22Rv1 (cell line): Measurements from ENCODE around the gene SLC19A1.

Experiments
- H3K27ac ChIP-seq: fragments of 450-650 bp; 2 replicates; pipeline ENCODE4 v1.5.1; 2017
- CTCF ChIP-seq: fragments of 450-650 bp; IDR thresholded peaks from 2 replicates; pipeline ENCODE4 v1.5.1; 2017; ENCODE audit warnings: mild to moderate bottlenecking
- ZFX ChIP-seq: fragments of 450-650 bp; IDR thresholded peaks from 2 replicates; pipeline ENCODE4 v1.6.1; 2017; ENCODE audit warnings: antibody characterized with exemption, borderline replicate concordance

The SLC19A1 gene

DNA sequence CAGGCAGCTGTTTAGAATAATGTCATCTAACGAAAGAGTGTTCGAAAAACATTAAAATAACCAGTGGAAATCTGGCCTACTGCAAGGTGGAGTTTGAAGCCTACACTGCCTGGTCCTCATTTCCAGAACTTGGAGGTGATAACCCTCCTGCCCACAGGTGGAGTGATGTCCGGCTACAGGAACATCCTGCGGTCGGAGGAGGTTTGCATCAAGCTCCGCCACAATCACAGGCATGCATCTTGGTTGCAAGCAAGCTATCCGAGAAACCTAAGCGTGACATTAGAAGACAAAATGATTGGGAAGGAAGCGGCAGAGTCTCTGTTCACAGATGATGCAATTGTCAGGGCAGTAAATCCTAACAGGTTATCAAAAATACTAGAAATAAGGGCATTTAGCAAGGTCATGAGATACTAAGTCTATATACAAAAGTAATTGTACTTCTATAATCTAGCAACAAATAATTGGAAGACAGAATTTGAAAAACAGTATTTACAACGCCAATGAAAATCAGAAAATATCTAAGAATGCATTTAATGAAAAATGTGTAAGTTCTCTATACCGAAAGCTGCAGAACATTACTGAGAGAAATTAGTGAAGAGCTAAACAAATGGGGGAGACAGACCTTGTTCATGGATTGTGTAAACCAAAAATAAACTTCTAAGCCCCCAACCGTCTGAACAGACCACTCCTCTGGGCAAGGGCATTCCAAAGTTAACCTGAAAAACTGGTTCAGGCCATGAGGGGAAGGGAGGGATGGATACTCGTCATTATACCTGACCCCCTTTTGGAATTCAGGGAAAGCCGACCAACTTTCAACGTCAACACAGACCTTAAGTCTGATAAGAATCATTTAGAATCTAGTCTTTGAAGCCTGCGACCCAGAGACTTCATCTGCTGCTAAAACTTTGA, 4.7 kb upstream of the SLC19A1 start:
- TF ChIP-seq CTCF (no peak), ZFX (no peak)
- no peak overlapping the region for H3K27ac ChIP-seq

GRCh38 chr21:45545691-45546531, 3.7 kb upstream of the SLC19A1 start:
- TF ChIP-seq ZFX (no peak), CTCF (no peak)
- no peak overlapping the region for H3K27ac ChIP-seq

- TF ChIP-seq ZFX (no peak), CTCF (no peak)
- H3K27ac ChIP-seq: no peak overlapping the region
Observed at GRCh38 chr21:45545236-45545570, 3.0 kb upstream of the SLC19A1 start.

DNA sequence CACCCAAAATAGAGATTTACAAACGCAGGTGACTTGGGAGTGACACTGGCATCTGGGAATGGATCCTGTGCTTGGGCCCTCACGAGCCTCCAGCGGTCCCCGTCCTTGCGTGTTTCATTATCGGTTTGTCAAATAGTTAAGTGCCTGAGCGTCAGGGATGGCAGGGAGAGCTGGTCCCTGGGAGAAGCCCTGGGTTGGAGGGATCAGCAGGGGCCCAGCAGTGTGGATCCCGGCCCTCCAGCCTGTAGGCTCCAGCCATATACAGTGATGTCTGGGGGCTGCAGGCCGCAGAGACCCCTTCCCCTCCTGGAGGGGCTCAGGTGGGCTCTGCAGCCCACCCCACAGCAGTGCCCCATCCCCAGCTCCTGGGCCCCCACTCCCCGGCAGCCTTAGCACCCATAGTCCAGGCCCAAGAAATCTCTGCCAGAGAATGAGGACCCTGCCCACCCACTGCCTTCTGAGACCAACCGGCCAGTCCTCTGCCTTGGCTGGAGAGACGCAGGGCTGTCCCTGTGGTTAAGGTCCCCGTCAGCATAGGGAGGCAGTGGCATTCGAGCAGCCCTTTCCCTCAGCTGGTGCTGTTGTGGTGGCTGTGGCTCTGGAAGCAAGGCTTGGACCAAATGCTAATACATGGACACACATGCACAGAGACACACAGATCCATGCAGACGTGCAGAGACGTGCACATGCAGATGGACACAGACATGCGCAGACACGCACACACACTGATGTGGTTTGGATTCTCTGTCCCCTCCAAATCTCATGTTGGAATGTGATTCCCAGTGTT, 2.4 kb upstream of the SLC19A1 start:
- no peak overlapping the region for H3K27ac ChIP-seq
- TF ChIP-seq CTCF (no peak), ZFX (no peak)

- no peak overlapping the region for H3K27ac ChIP-seq
- TF ChIP-seq ZFX (no peak), CTCF (no peak)
Observed at GRCh38 chr21:45543710-45544448, 1.6 kb upstream of the SLC19A1 start.

DNA sequence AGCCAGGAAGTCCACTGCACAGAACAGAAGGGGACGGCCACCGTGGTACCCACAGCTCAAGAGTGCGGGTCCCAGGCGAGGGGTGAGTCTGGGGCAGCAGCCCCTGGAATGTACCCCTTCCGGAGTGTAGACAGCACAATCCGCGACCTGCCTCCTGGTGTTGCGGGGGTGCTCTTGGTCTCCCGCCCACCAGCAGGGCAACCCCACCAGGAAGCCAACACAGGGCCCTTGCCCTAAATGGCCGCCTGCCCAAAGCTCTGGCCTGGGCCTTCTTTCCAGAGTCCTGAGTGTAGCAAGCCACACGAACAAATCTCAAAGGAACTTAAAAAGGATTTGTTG, 1.1 kb upstream of the SLC19A1 start:
- TF ChIP-seq ZFX: no peak
- TF ChIP-seq CTCF: no peak
- H3K27ac ChIP-seq: no peak overlapping the region
